Right lobe of liver (tissue), 6 donors: Measurements from ENCODE around the gene DSG3. TPM values are rescaled to one million over a fixed set of nuclear protein-coding genes. Genes with fewer than 3 reads are reported as not detected.

Source experiments
- ATAC-seq, 4 donors: fragments of 200-7000 bp; cut with Tn5 transposase; one replicate each; pipeline ENCODE4 v1.9.1; 2020; ENCODE audit warnings: mild to moderate bottlenecking in 4 of 4, moderate library complexity in 4 of 4
- DNase-seq, 3 donors: peaks; one replicate each; pipeline ENCODE4 v3.0.0-alpha.2; 2020
- H3K27ac ChIP-seq, 3 donors: fragments of 200-600 bp; one replicate each; pipeline ENCODE4 v1.8.0; 2022
- H3K27me3 ChIP-seq, 2 donors: fragments of 200-600 bp; one replicate each; pipeline ENCODE4 v1.8.0; 2022
- H3K36me3 ChIP-seq, 4 donors: fragments of 200-600 bp; sonication (generic) in 1 of 4; one replicate each; pipeline versions ENCODE4 v1.5.1 to v1.8.0; 2017 to 2022; ENCODE audit warnings: control low read depth in 1 of 4
- H3K4me1 ChIP-seq, 4 donors: fragments of 200-600 bp; sonication (generic) in 1 of 4; one replicate each; pipeline versions ENCODE4 v1.5.1 to v1.8.0; 2017 to 2022; ENCODE audit warnings: control low read depth in 1 of 4
- H3K4me3 ChIP-seq, 3 donors: fragments of 200-600 bp; one replicate each; pipeline ENCODE4 v1.8.0; 2022
- H3K9me3 ChIP-seq, 4 donors: fragments of 200-600 bp; sonication (generic) in 1 of 4; one replicate each; pipeline versions ENCODE4 v1.5.1 to v1.8.0; 2017 to 2022; ENCODE audit warnings: control low read depth in 1 of 4
- POLR2A ChIP-seq: fragments of 450-650 bp; IDR thresholded peaks from one replicate; pipeline ENCODE4 v1.6.1; 2017; ENCODE audit warnings: antibody characterized with exemption, mild to moderate bottlenecking
- WGBS: methylation state at CpG from one replicate; pipeline ENCODE4 v1.1.6; 2018; ENCODE audit warnings: low coverage, low lambda C conversion rate; ENCODE audit not compliant: insufficient coverage; ENCODE audit errors: missing lambda C conversion rate; 5-methylcytosine and 5-hydroxymethylcytosine counted together
- intact Hi-C, 2 donors: fragments of 100-400 bp; cut with DNase I; formaldehyde crosslinking; loops; one replicate each; pipeline versions ENCODE4 v1.11.2 to v1.14.1; 2022
- total RNA-seq, 6 experiments: library from RNA; depleted of rRNA in 2 of 6; stranded (reverse); fragments of >200 nt in 2 of 6; fragmentation: NEBNext Ultra II Directional in 3 of 6; extraction: Animal tissue kit (Norgen Biotek cat#: 25700) in 3 of 6; gene quantifications; one replicate each; pipeline versions ENCODE4 v1.1.0 to v1.2.4, GENCODE V29; 2016 to 2023
- TF ChIP-seq, protein P1 (sequence below), 4 donors: fragments of 200-600 bp in 3 of 4; fragments of 450-650 bp in 1 of 4; IDR thresholded peaks; one replicate each; pipeline versions ENCODE4 v1.5.1 to v1.8.0; 2016 to 2022; ENCODE audit warnings: antibody characterized with exemption in 4 of 4, mild to moderate bottlenecking in 2 of 4
- donor health status: DM: no; HTN: yes; CAD: no.
- donor health status: DM: no; HTN: no; CAD: no.
- donor health status: DM: no; HTN: no; CAD: no.
- donor health status: DM: no; HTN: yes; CAD: no.
- donor health status: DM: no; HTN: yes; CAD: no.

DSG3 gene
- total RNA-seq, 6 experiments from 2014 or later: 0.09 TPM; not detected in 5

DNA sequence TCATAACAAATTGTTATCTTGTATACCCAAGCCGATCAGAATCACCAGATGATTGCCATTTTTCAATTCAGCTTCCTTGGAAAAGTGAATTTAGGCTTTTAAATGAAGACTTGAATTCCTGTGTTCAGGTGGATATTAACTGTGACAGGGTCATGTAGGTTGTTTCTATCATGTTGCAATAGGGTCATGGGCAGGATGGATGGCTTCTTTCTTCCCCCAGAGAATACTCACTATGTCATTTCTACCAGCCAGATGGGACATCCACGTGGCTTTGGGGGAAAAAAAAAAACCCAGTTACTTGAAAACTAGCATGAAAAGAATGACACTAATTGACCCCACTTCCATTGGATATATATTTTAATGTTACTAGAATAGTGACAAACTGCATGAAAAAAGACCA is 35.9 kb downstream of the DSG3 start:
- no peak overlapping the region for H3K4me3 ChIP-seq
- TF ChIP-seq, protein P1, sequence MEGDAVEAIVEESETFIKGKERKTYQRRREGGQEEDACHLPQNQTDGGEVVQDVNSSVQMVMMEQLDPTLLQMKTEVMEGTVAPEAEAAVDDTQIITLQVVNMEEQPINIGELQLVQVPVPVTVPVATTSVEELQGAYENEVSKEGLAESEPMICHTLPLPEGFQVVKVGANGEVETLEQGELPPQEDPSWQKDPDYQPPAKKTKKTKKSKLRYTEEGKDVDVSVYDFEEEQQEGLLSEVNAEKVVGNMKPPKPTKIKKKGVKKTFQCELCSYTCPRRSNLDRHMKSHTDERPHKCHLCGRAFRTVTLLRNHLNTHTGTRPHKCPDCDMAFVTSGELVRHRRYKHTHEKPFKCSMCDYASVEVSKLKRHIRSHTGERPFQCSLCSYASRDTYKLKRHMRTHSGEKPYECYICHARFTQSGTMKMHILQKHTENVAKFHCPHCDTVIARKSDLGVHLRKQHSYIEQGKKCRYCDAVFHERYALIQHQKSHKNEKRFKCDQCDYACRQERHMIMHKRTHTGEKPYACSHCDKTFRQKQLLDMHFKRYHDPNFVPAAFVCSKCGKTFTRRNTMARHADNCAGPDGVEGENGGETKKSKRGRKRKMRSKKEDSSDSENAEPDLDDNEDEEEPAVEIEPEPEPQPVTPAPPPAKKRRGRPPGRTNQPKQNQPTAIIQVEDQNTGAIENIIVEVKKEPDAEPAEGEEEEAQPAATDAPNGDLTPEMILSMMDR (IDR thresholded peaks at IDR 0.05): no peak
- no peak for TF ChIP-seq POLR2A
- no peaks in the 10 kb centered on the region for H3K27me3 ChIP-seq
- no peaks in the 10 kb centered on the region for H3K36me3 ChIP-seq
- no peaks in the 10 kb centered on the region for H3K9me3 ChIP-seq
- 66% methylated on average over 2 of the region's 2 CpGs for WGBS
- no peaks in the 10 kb centered on the region for H3K4me1 ChIP-seq
- H3K27ac ChIP-seq: no peak overlapping the region
- DNase-seq: no peak
- ATAC-seq: no peak
- intact Hi-C loops: no loop called here

GRCh38 chr18:31484461-31484860 is 36.9 kb downstream of the DSG3 start:
- no peaks in the 10 kb centered on the region for H3K36me3 ChIP-seq
- no peaks in the 10 kb centered on the region for H3K9me3 ChIP-seq
- H3K27me3 ChIP-seq: no peaks in the 10 kb centered on the region
- H3K27ac ChIP-seq: no peak overlapping the region
- ATAC-seq (no peak), DNase-seq (no peak)
- TF ChIP-seq POLR2A: no peak
- TF ChIP-seq, protein P1 (IDR thresholded peaks at IDR 0.05): no peak
- no peak overlapping the region for H3K4me3 ChIP-seq
- 52% methylated on average over 1 of the region's 1 CpG for WGBS
- H3K4me1 ChIP-seq: no peaks in the 10 kb centered on the region
- intact Hi-C loops: no loop called here

DNA sequence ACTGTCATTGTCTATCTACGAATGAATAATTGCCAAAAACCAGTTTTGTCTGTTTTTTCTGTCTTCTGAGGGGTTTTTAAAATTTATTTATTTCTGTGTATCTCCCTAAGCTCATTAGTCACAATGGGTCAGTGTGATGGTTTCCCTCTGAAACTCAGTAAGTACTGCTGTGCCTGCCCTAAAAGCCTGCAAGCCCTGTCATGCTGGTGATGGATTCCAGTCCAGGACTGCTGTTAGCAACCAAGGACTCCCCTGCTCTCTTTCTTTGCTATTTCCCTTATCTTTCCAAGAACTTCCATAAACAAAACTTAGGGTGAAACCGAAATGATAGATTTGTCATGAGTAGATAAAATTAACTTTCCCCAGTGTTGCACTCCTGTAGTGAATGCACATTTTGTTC is 38.6 kb downstream of the DSG3 start:
- Histone ChIP-seq H3K4me3 (no peak overlapping the region), H3K27me3 (no peaks in the 10 kb centered on the region), H3K4me1 (no peaks in the 10 kb centered on the region), H3K9me3 (no peaks in the 10 kb centered on the region), H3K27ac (no peak overlapping the region), H3K36me3 (no peaks in the 10 kb centered on the region)
- DNase-seq (no peak), ATAC-seq (no peak)
- WGBS: 34% methylated on average over 2 of the region's 2 CpGs
- intact Hi-C loops: no loop called here
- TF ChIP-seq, protein P1 (IDR thresholded peaks at IDR 0.05): no peak
- no peak for TF ChIP-seq POLR2A

DNA sequence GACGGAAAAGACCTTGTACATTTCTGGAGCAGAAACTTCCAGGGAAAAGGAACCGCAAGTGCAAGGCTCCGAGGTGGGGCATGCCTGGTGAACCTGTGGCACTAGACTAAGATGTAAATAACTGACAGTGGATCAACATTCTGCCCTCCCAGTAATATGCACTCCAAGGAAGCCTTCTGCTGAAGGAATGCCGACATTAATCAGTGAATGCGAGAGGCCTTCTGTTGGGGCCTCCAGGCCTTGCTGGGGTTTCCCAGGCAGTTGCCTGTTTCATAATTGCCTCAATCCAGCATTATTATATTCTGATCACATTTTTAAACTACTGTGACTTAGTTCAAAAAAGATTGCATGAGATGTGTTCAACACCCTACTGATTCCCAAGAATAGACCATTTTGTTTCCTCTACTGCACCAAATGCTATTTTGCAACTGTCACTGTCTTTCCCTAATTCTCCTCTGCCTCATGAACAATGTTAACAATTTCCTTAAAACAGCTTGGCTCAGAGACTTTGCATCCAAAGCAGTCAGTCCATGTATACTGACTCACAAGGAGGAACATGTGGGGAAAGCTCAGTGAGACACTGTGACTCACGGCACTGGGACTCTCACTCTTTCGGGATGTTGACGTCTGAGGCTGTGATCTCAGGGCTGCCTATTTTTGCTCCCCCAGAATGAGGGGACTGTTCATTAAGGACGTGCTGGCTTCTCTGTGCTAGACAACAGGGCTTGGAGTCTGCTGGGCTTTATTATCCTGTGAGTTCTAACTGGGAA is 39.9 kb downstream of the DSG3 start:
- H3K27ac ChIP-seq: no peak overlapping the region
- intact Hi-C loops: no loop called here
- H3K9me3 ChIP-seq: no peaks in the 10 kb centered on the region
- no peaks in the 10 kb centered on the region for H3K27me3 ChIP-seq
- H3K36me3 ChIP-seq: no peaks in the 10 kb centered on the region
- no peaks in the 10 kb centered on the region for H3K4me1 ChIP-seq
- H3K4me3 ChIP-seq: no peak overlapping the region
- no peak for TF ChIP-seq POLR2A
- TF ChIP-seq, protein P1 (IDR thresholded peaks at IDR 0.05): no peak
- DNase-seq (no peak), ATAC-seq (no peak)
- 36% methylated on average over 2 of the region's 9 CpGs for WGBS
